Measurements from ENCODE around the gene MAVS.
"Not testable (repeated sequence)": the region's sequence is repeated elsewhere in the genome, so short reads cannot be mapped to it uniquely, and the experiment has no call there.

Gene MAVS

DNA sequence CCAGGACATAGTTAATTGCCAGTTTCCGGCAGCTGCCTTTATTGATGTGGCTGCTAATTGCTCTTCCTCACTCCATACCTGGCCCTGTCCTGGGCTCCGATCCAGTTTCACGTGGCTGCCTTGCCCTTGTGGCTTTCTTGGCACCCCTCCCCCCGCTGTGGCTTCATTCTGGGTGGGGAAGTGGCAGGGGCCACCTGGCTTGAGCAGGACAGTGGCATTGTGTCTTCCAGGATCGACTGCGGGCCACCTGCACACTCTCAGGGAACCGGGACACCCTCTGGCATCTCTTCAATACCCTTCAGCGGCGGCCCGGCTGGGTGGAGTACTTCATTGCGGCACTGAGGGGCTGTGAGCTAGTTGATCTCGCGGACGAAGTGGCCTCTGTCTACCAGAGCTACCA, 10.8 kb downstream of the MAVS start:
- no peak for DNase-seq

DNA sequence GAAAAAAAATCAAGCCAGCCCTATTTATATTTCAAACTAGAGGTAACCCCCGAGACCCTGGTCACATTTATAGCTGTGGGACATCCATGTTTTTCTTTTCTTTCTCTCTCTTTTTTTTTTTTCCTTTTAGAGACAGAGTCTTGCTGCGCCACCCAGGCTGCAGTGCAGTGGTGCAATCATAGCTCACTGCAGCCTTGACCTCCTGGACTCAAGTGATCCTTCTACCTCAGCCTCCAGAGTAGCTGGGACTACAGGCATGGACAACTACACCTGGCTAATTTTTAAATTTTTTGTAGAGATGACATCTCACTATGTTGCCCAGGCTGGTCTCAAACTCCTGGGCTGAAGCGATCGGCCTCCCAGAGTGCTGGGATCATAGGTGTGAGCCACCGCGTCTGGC, 12.1 kb downstream of the MAVS start:
- DNase-seq = no peak

DNA sequence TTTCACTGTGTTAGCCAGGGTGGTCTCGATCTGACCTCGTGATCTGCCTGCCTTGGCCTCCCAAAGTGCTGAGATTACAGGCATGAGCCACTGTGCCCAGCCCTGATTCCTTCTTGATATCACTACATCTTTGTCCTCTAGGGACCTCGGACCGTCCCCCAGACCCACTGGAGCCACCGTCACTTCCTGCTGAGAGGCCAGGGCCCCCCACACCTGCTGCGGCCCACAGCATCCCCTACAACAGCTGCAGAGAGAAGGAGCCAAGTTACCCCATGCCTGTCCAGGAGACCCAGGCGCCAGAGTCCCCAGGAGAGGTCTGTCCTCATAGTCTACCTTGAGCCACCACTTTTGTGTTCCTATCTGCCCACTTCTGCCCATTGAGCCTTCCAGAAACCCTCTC, 14.6 kb downstream of the MAVS start:
- no peak for DNase-seq

DNA sequence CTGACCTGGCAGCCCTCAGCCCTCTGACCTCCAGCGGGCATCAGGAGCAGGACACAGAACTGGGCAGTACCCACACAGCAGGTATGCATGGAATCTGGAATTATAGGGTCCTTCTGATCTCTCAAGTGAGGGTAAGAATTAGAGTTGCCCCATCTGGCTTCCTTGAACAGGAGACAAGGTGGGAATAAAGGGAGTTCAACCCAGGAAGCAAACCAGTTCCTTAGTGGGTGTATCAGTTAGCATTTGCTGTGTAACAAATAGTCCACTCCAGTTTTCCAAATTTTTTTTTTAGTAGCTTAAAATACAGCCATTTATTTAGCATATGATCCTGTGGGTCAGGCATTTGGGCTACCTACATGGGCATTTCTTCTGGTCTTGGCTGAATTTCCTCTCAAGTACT, 15.7 kb downstream of the MAVS start:
- DNase-seq = no peak

DNA sequence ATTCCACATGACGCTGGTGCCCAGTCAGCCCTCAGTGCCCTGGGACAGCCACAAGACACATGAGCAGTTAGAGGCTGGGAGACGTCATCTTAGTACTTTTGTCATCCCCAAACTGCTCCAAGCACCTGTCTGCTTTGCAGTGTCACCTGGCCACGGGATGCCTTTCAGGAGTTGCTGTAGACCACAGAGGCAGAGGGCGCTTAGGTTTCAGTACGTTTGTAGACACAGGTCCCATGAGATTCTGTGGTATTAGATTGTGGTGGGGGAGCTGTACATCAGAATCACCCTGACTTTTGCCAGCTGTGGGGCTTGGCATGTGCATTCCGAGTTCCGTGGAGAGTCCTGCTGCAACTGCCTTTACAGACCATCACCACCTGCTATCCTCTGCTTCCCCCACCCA, 16.7 kb downstream of the MAVS start:
- no peak for DNase-seq

DNA sequence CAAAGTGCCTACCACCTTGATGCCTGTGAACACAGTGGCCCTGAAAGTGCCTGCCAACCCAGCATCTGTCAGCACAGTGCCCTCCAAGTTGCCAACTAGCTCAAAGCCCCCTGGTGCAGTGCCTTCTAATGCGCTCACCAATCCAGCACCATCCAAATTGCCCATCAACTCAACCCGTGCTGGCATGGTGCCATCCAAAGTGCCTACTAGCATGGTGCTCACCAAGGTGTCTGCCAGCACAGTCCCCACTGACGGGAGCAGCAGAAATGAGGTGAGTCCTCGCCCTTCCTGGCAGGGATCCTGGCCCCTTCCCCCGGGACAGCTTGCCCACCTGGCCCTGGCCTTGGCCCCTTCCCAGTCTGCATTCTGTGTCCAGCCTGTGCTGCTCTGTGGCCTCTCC, 17.9 kb downstream of the MAVS start:
- DNase-seq = no peak

DNA sequence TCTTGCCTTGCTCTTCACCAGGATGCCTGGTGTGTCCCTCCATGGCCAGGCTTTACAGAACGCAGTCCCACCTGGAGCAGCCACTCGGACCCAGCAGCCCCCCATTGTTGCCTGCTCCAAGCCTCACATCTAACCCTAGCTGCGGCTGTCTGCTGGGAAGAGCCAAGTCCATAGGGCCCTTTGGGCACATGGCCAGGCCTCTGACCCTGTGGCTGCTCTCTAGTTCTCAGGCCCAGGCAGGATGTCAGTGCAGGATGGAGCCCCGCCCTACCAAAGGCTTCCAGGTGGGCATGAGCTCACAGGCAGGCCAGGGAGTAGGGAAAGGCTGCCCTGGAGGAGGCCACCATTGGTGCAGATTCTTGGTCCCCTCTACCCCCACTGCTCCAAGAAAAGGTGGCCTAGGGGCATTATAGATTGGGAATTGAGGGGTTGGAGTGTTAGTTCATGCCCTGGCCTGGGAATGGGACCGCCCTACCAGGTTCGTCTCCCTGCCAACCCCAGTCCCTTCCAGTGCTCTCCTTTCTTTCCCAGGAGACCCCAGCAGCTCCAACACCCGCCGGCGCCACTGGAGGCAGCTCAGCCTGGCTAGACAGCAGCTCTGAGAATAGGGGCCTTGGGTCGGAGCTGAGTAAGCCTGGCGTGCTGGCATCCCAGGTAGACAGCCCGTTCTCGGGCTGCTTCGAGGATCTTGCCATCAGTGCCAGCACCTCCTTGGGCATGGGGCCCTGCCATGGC, 18.7 kb downstream of the MAVS start:
- DNase-seq = no peak

DNA sequence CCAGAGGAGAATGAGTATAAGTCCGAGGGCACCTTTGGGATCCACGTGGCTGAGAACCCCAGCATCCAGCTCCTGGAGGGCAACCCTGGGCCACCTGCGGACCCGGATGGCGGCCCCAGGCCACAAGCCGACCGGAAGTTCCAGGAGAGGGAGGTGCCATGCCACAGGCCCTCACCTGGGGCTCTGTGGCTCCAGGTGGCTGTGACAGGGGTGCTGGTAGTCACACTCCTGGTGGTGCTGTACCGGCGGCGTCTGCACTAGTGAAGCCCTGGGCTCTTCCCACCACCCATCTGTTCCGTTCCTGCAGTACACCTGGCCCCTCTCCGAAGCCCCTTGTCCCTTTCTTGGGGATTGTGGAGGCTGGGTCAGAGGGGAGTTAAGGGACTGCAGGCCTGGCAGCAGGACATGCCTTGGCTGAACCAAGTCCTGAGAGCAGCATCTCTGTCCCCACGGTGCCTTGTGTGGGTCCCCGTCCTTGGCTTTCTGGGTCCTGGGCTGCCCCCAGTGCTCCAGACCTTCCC, 19.3 kb downstream of the MAVS start:
- DNase-seq = no peak

DNA sequence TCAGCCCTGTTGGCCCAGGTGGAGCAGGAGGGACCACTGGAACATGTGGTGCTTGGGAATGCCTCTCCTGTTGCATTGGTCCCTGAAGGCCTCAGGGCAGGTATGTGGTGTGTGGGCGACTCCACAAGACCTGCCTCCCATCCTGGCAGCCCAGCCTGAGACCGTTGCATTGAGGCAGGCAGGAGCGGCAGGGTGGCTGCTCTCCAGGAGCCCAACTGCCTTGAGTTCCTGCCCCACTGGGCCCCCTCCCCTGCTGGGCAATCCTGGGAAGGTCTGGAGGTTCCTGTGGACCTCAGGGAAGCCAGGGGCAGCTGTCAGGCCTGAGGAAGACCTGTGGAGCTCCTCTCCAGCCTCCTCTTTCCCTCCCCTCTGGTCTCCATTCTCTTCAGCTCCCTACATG, 19.8 kb downstream of the MAVS start:
- no peak for DNase-seq

DNA sequence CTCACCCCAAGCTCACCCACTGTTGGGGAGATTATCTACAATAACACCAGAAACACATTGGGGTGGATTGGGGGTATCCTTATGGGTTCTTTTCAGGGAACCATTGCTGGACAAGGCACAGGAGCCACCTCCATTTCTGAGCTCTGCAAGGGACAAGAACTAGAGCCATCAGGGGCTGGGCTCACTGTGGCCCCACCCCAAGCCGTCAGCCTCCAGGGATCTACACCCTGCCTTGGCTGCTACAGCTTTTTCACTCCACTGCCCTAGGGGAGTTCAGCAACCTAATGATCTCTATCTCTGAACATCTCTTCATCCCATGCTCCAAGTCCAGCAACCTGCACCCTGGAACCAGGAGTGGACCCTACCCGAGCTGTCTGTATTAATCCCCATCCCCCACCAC, 21.2 kb downstream of the MAVS start:
- no peak for DNase-seq

DNA sequence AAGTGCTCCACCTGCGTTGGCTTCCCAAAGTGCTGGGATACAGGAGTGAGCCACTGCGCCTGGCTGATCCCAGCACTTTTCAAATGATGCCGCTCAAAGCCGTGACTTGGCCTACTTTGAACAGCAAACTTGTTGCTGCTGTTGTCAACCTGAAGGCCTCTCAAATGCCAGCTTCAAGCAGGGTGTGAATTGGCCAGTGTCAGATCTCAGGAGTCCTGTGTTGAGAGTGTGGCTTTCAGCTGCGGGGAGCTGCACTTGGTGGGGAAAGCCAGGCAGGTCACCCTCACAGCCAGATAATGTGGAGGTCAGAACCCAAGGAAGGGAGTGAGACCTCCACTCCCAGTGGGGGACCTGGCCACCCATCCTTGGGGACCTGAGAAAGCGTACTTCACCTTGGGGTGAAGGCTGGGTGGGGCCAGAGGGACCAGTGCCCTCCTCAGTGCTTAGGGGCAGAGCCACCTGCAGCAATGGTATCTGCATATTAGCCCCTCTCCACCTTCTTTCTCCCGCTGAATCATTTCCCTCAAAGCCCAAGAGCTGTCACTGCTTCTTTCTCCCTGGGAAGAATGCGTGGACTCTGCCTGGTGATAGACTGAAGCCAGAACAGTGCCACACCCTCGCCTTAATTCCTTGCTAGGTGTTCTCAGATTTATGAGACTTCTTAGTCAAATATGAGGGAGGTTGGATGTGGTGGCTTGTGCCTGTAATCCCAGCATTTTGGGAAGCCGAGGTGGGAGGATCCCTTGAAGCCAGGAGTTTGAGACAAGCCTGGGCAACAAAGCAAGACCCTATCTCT, 23.4 kb downstream of the MAVS start:
- no peak for DNase-seq

DNA sequence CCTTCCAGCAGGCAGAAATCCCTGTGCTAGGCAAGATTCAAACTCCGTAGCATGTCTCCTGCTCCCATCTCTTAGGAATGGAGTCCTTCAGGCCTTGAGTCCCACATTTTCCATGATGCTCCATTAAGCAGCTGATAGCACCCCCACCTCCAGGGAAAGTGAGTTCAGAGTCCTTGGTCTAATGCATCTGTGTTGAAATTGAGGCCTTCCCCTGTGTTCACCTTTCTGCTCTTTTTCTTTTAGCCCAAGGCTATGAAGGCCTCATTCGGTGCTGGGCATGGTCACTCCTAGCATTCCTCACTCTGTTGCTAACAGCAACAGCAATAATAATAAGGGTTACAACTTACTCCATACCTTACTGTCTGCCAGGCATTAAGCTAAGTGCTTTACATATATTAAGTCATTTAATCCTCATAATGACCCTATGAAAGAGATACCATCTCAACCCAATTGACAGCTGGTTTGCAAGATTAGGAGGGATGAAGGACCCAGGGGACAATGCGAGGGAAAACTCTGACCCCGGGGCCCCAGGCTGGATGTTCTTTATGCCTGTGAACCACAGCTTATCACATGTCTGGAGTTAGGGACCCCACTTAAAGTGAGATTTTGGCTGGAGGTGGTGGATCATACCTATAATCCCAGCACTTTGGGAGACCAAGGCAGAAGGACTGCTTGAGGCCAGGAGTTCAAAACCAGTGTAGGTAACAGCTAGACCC, 25.1 kb downstream of the MAVS start:
- no peak for DNase-seq

DNA sequence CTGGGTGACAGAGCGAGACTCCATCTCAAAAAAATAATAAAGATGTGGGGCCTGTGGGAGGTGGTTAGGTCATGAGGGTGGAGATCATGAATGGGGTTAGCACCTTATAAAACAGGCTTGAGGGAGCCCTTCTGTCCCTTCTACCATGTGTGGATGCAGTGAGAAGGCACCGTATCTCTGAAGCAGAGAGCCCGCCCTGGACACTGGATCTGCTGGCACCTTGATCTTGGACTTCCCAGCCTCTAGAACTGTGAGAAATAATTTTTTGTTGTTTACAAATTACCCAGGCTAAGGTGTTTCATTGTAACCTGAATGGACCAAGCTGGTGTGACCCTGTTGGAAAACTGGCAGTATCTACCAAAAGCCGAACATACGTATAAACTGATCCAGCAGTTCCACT, 26.9 kb downstream of the MAVS start:
- DNase-seq = no peak

DNA sequence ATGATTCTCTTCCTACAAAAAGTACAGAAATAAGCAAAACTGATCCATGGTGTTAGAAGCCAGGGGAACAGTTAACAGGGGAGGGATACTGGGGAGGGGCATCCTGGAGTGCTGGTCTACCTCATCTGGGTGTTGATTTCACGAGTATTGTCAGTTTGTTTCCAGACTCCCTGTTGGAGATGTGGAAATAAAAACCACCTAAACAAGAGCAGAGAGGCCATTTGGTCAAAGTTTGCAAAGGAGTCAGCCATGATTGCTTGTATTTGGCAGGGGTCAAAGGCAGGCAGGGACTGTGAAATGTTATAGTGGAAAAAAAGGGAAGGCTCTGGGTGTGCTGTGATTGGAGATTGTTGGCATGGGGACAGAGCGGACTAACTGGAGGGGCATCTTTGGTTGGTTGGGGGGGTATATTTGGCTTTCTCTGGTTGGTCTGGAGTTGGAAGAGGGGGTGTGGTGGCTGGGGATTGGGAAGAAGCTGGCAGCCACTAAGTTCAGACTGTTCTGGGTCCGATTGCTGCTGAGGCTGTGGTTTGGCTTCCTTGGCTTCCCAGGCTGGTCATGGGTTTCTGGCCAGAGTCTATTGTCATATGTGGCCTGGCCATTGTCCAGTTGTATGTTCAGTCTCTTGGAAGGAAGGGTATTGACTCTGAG, 27.7 kb downstream of the MAVS start:
- DNase-seq = no peak

DNA sequence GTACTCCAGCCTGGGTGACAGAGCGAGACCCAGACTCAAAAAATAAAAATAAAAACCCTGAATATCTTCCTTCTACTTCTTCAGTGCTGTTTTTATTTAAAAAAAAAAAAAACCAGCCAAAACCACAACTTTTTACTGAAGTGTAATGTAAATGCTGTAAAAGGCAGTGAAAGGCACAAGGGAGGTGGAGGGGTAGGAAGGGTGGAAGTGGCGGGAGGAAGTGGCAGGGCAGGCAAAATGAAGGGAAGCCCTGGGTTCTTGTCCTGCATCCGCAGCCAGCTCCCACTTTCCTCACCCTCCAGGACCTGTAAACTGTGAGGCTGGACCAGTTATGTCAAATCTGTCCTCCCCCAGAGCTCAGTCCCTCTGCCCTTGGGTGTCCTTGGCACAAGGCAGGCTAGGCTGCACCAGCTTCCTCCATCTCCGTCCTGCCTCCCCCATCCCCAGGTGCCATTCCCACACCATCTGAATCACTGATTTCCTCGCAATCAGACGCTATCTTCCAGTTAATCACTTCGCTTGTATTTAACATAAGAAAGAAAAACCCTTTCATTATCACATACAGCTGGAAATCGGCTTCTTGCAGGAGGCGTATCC, 28.8 kb downstream of the MAVS start:
- DNase-seq = no peak

DNA sequence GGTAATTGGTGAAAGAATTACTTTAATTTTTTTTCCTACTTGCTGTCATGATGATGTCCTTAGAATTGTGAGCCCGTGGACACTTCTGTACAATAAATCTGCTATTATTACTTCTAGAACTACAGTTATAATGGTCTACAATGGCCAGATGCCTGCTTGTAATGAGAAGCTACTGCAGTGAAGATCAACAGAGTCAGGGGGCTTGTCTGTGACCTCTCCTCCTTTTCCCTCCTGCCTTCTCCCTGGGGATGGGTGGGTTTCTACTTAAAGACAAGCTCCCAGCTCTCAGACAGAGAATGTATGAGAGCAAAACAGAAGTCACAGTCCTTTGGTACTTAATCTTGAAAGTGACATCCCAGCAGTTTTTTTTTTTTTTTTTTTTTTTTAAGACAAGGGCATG, 29.4 kb downstream of the MAVS start:
- DNase-seq = no peak

DNA sequence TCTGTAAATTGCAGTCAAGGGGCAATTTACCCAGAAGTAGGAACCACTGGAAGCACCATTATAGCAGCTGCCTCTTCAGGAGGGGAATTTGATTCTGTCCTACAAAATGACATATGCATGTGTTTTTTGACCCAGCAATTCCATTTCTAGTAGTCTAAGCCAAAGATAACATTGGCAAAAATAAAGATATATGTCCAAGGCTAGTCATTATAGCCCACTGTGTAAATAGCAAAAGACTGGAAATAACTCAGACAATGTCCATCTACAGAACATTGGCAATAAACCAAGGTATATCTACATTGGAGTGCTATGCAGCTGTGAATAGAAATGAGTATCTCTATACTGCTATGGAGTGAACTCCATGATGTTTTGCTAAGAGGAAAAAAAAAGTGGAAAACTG, 30.0 kb downstream of the MAVS start:
- DNase-seq = no peak

DNA sequence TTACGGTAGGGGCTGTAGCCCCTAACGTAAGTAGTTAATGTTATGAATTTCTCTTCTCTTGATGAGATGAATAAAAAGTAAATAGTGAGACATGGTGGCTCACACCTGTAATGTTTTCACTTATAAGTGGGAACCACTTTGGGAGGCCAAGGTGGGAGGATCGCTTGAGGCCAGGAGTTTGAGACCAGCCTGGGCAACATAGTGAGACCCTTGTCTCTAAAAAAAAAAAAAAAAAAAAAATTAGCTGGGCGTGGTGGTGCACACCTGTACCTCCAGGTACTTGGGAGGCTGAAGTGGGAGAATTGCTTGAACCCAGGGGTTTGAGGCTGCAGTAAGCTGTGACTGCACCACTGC, 32.3 kb downstream of the MAVS start:
- not testable (repeated sequence) for DNase-seq

DNA sequence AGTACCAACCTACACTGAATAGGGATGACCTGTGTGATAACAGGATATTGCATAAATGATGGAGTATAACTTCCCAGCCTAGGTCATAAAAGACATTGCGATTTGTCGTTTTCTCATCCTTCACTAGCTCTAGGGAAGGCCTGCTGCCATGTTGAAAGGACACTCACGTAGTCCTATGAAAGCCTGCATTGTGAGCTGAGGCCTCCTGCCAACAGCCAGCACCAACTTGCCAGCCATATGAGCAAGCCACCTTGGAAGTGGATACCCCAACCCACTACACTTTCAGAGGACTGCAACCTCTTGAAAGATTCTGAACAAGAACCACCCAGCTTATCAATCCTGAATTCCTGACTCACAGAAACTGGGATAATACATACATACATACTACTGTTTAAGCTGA, 39.1 kb downstream of the MAVS start:
- DNase-seq = no peak

DNA sequence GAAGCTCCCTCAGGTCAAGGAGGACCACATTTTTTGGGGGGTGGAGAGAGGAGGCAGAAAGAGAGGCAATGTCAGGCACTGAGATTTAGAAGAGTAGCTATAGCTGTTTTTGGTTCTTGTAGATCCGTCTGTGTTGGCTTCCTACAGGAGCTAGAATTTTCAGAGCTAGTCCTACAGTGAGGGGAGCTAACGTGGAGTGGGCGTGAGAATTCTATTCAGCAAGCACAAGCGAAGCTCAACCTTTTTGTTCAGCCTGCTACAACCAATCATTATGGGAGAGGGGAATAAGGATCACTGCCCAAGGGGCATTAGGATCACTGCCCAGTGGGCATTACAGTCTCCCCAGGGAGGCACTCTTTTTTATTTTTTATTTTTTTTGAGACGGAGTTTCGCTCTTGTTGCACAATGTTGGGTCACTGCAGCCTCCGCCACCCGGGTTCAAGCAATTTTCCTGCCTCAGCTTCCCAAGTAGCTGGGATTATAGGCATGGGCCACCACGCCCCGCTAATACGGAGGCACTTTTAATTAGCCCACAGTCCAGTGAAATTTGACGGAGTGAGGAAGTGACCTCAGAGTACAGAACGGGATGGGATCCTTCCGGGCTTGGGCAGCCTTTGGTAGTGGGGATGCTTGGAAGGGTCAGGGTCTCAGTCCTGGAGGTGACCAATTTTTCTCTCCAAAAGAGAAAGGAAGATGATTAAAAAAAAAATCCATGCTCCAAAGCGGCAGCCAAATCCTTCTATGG, 41.4 kb downstream of the MAVS start:
- DNase-seq = peak; percentile 48

DNA sequence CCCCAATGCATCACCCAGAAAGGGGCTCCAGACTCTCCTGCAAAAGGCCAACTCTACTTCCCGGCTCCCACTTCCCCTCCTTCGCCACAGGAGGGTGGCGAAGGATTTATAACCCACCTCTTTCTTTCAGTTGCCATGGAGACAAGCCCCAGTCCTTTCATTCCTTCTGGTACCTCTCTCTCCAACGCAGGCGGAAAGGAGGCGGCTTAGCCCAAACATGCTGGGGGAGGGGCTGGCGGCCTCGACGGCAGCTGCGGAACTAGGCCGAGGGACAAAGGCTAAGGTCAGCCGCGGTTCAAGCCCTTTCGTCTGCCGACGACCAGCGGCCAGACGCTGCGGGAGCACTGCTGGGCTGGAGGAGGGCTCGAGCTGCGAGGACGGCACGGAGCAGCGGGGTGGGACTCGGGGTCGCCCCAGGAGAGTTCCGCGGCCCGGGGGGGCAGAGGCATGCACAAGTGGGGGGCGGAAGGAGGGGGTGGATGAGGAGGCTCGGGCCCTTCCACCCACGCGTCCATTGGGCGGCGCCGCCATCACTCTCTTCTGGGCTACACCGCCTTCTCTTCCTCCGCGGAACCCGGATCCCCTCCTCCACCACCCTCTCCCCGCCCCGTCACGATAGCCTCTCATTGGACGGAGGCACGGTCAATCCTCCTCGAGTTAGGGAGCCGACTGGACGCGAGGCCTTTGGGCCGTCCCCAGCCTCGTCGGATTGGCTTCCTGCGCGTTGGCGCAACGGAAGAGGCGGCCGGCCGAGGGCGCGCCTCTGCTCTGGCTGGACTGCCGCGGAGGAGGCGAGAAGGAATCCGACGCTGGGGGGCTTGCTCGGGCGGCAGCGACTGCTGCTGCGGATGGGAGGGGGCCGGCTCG, 42.2 kb downstream of the MAVS start, which contains the start of gene PANK2:
Gene PANK2, plus strand, starts transcription at position 766 of the 867 bp plus-strand sequence.
- peak; percentile 99 for DNase-seq

Measured in hematopoietic multipotent progenitor cell treated with erythropoietin and hydrocortisone succinate and interleukin-3 and kit ligand, for 6 days (in vitro differentiated cells).